Activated CD4-positive, alpha-beta T cell treated with anti-CD3 and anti-CD28 coated beads for 36 hours (primary cell): Measurements from ENCODE around the gene PTPN9. TPM values are rescaled to one million over a fixed set of nuclear protein-coding genes. Genes with fewer than 3 reads are reported as not detected.
"Not testable (repeated sequence)": the region's sequence is repeated elsewhere in the genome, so short reads cannot be mapped to it uniquely, and the experiment has no call there.

ENCODE experiments used
- ATAC-seq: fragments of 200-7000 bp; cut with Tn5 transposase; one replicate; pipeline ENCODE4 v1.10.0; 2021; ENCODE audit warnings: mild to moderate bottlenecking, moderate library complexity
- CTCF ChIA-PET: fragments of 350-600 bp; sonication (Branson Sonifier 250); formaldehyde crosslinking; loops from one replicate; lab custom pipeline; 2021; ENCODE audit warnings: antibody characterized with exemption; lab: Charles Lee
- POLR2A ChIA-PET: fragments of 350-600 bp; sonication (Branson Sonifier 250); formaldehyde crosslinking; loops from one replicate; lab custom pipeline; 2021; ENCODE audit warnings: antibody characterized with exemption, inconsistent platforms; lab: Charles Lee
- DNase-seq: peaks from one replicate; pipeline ENCODE4 v3.0.0-alpha.2; 2020
- H3K27ac Mint-ChIP-seq: one replicate; pipeline ENCODE4 v1.8.0; 2021; ENCODE audit warnings: mixed read lengths
- H3K27me3 Mint-ChIP-seq: one replicate; pipeline ENCODE4 v1.8.0; 2021; ENCODE audit warnings: mixed read lengths
- H3K36me3 Mint-ChIP-seq: one replicate; pipeline ENCODE4 v1.8.0; 2021; ENCODE audit warnings: low read depth, mixed read lengths
- H3K4me1 Mint-ChIP-seq: one replicate; pipeline ENCODE4 v1.8.0; 2021; ENCODE audit warnings: mixed read lengths
- H3K4me3 Mint-ChIP-seq: one replicate; pipeline ENCODE4 v1.8.0; 2021; ENCODE audit warnings: mild to moderate bottlenecking, moderate library complexity, mixed read lengths
- H3K9me3 Mint-ChIP-seq: one replicate; pipeline ENCODE4 v1.8.0; 2021; ENCODE audit warnings: low read depth, mixed read lengths
- intact Hi-C, 2 experiments: fragments of 100-400 bp; cut with DNase I in 1 of 2; cut with micrococcal nuclease in 1 of 2; formaldehyde crosslinking; loops; one replicate each; pipeline versions ENCODE4 v1.14.2 to v1.15.1; 2022 to 2024; cut with DNase I, micrococcal nuclease
- total RNA-seq, 2 experiments: library from RNA; stranded (reverse); gene quantifications; one replicate each; pipeline ENCODE4 v1.2.3, GENCODE V29; 2021

Gene PTPN9
- total RNA-seq, 2 experiments from 2014 or later, result 15.0 to 16.5 TPM

- peaks cover 52% of the 10 kb centered on the region for H3K36me3 Mint-ChIP-seq
- intact Hi-C loops, result loop anchor here in 1 of 2 experiments (5.0 kb wide), 1 partner anchor 83 kb away; no protein-coding TSS in a partner anchor
- no peak overlapping the region for H3K4me3 Mint-ChIP-seq
- no peaks in the 10 kb centered on the region for H3K9me3 Mint-ChIP-seq
- H3K27ac Mint-ChIP-seq, result no peak overlapping the region
- DNase-seq, result no peak
- POLR2A ChIA-PET, result no interaction called here
- H3K4me1 Mint-ChIP-seq, result peaks cover 25% of the 10 kb centered on the region
- CTCF ChIA-PET, result interaction anchor here (0.6 to 1.1 kb wide), 3 partner anchors 37 to 692 kb away, joined by 3 to 4 read pairs (median 3); no protein-coding TSS in a partner anchor
- ATAC-seq, result no peak
- H3K27me3 Mint-ChIP-seq, result no peaks in the 10 kb centered on the region
Measured at GRCh38 chr15:75599401-75599800, 20.3 kb upstream of the PTPN9 start.

- ChIA-PET CTCF (interaction anchor here (0.7 to 2.2 kb wide), 12 partner anchors 14 to 145 kb away, joined by 3 to 15 read pairs (median 3); partner anchors contain the start of genes IMP3 and PTPN9), POLR2A (no interaction called here)
- Mint-ChIP-seq H3K4me3 (no peak overlapping the region), H3K36me3 (peaks cover 55% of the 10 kb centered on the region), H3K4me1 (peaks cover 25% of the 10 kb centered on the region), H3K27ac (peak overlapping the region; percentile 30), H3K9me3 (no peaks in the 10 kb centered on the region), H3K27me3 (no peaks in the 10 kb centered on the region)
- ATAC-seq (no peak), DNase-seq (no peak)
- intact Hi-C loops, result loop anchor here in 1 of 2 experiments (5.0 kb wide), 1 partner anchor 84 kb away; no protein-coding TSS in a partner anchor
Measured at GRCh38 chr15:75598361-75598760, 19.2 kb upstream of the PTPN9 start.

- peak; percentile 64 for DNase-seq
- peak; percentile 75 for ATAC-seq
- H3K27me3 Mint-ChIP-seq, result no peaks in the 10 kb centered on the region
- peak overlapping the region; percentile 85 for H3K27ac Mint-ChIP-seq
- peaks cover 25% of the 10 kb centered on the region for H3K4me1 Mint-ChIP-seq
- POLR2A ChIA-PET, result no interaction called here
- H3K36me3 Mint-ChIP-seq, result peaks cover 55% of the 10 kb centered on the region
- H3K4me3 Mint-ChIP-seq, result no peak overlapping the region
- intact Hi-C loops, result loop anchor here in 1 of 2 experiments (1.0 to 5.0 kb wide), 2 partner anchors 42 to 84 kb away; partner anchors contain the start of gene IMP3
- H3K9me3 Mint-ChIP-seq, result no peaks in the 10 kb centered on the region
- CTCF ChIA-PET, result interaction anchor here (0.7 to 2.2 kb wide), 19 partner anchors 10 to 349 kb away, joined by 3 to 15 read pairs (median 4); partner anchors contain the start of genes IMP3 and PTPN9
Measured at GRCh38 chr15:75597667-75598341, 18.7 kb upstream of the PTPN9 start.

- ChIA-PET CTCF (interaction anchor here (0.7 to 2.2 kb wide), 13 partner anchors 11 to 348 kb away, joined by 3 to 15 read pairs (median 4); partner anchors contain the start of genes IMP3 and PTPN9), POLR2A (no interaction called here)
- Mint-ChIP-seq H3K4me1 (peaks cover 25% of the 10 kb centered on the region), H3K4me3 (no peak overlapping the region), H3K27ac (no peak overlapping the region), H3K9me3 (no peaks in the 10 kb centered on the region), H3K27me3 (no peaks in the 10 kb centered on the region), H3K36me3 (peaks cover 60% of the 10 kb centered on the region)
- ATAC-seq (no peak), DNase-seq (no peak)
- intact Hi-C loops, result loop anchor here in 1 of 2 experiments (1.0 to 5.0 kb wide), 2 partner anchors 43 to 85 kb away; partner anchors contain the start of gene IMP3
Measured at GRCh38 chr15:75596703-75597345, 17.7 kb upstream of the PTPN9 start.

- Mint-ChIP-seq H3K27ac (no peak overlapping the region), H3K36me3 (peaks cover 53% of the 10 kb centered on the region), H3K4me1 (peaks cover 36% of the 10 kb centered on the region), H3K9me3 (no peaks in the 10 kb centered on the region), H3K27me3 (no peaks in the 10 kb centered on the region), H3K4me3 (no peak overlapping the region)
- intact Hi-C loops, result no loop called here
- CTCF ChIA-PET, result interaction anchor here (0.6 kb wide), 1 partner anchor 1685 kb away, joined by 3 read pairs; no protein-coding TSS in a partner anchor
- no peak for ATAC-seq
- POLR2A ChIA-PET, result no interaction called here
- DNase-seq, result no peak
Measured at GRCh38 chr15:75594276-75594675, 15.2 kb upstream of the PTPN9 start.

GRCh38 chr15:75591655-75592364, 12.7 kb upstream of the PTPN9 start:
- ChIA-PET CTCF (no interaction called here), POLR2A (no interaction called here)
- Mint-ChIP-seq H3K27me3 (no peaks in the 10 kb centered on the region), H3K4me1 (peaks cover 22% of the 10 kb centered on the region), H3K4me3 (no peak overlapping the region), H3K36me3 (peaks cover 49% of the 10 kb centered on the region), H3K9me3 (no peaks in the 10 kb centered on the region), H3K27ac (no peak overlapping the region)
- ATAC-seq (no peak), DNase-seq (no peak)
- intact Hi-C loops, result no loop called here

- peaks cover 15% of the 10 kb centered on the region for H3K4me1 Mint-ChIP-seq
- H3K4me3 Mint-ChIP-seq, result no peak overlapping the region
- CTCF ChIA-PET, result interaction anchor here (0.5 to 1.3 kb wide), 5 partner anchors 11 to 81 kb away, joined by 3 to 4 read pairs (median 3); partner anchors contain the start of gene PTPN9
- POLR2A ChIA-PET, result interaction anchor here (0.6 kb wide), 2 partner anchors 32 to 1751 kb away, joined by 3 read pairs; no protein-coding TSS in a partner anchor
- H3K36me3 Mint-ChIP-seq, result peaks cover 41% of the 10 kb centered on the region
- ATAC-seq, result peak; percentile 90
- H3K27me3 Mint-ChIP-seq, result no peaks in the 10 kb centered on the region
- H3K9me3 Mint-ChIP-seq, result no peaks in the 10 kb centered on the region
- H3K27ac Mint-ChIP-seq, result peak overlapping the region; percentile 5
- intact Hi-C loops, result no loop called here
- DNase-seq, result no peak
Measured at GRCh38 chr15:75590239-75590638, 11.1 kb upstream of the PTPN9 start.

- no peak overlapping the region for H3K4me3 Mint-ChIP-seq
- ChIA-PET CTCF (interaction anchor here (0.6 kb wide), 1 partner anchor 632 kb away, joined by 3 read pairs; no protein-coding TSS in a partner anchor), POLR2A (no interaction called here)
- H3K36me3 Mint-ChIP-seq, result peaks cover 33% of the 10 kb centered on the region
- H3K27me3 Mint-ChIP-seq, result no peaks in the 10 kb centered on the region
- ATAC-seq (no peak), DNase-seq (no peak)
- H3K9me3 Mint-ChIP-seq, result no peaks in the 10 kb centered on the region
- H3K27ac Mint-ChIP-seq, result no peak overlapping the region
- peaks cover 15% of the 10 kb centered on the region for H3K4me1 Mint-ChIP-seq
- intact Hi-C loops, result no loop called here
Measured at GRCh38 chr15:75589071-75589470, 10.0 kb upstream of the PTPN9 start.

- H3K27ac Mint-ChIP-seq, H3K4me3 Mint-ChIP-seq, H3K27me3 Mint-ChIP-seq, CTCF ChIA-PET, H3K9me3 Mint-ChIP-seq, DNase-seq, intact Hi-C loops, POLR2A ChIA-PET, ATAC-seq: not testable (repeated sequence)
- Mint-ChIP-seq H3K4me1 (peaks cover 15% of the 10 kb centered on the region), H3K36me3 (peaks cover 24% of the 10 kb centered on the region)
Measured at GRCh38 chr15:75586422-75586821, 7.3 kb upstream of the PTPN9 start.

GRCh38 chr15:75584121-75584520, 5.0 kb upstream of the PTPN9 start:
- Mint-ChIP-seq H3K27ac (no peak overlapping the region), H3K27me3 (no peaks in the 10 kb centered on the region), H3K36me3 (peaks cover 16% of the 10 kb centered on the region), H3K9me3 (no peaks in the 10 kb centered on the region), H3K4me1 (peaks cover 8% of the 10 kb centered on the region), H3K4me3 (no peak overlapping the region)
- no peak for ATAC-seq
- no peak for DNase-seq
- intact Hi-C loops, result no loop called here
- CTCF ChIA-PET, result interaction anchor here (0.5 to 0.7 kb wide), 2 partner anchors 15 to 216 kb away, joined by 3 read pairs; no protein-coding TSS in a partner anchor
- POLR2A ChIA-PET, result no interaction called here

- ChIA-PET CTCF (interaction anchor here (0.7 to 1.7 kb wide), 2 partner anchors 14 to 216 kb away, joined by 3 to 4 read pairs; no protein-coding TSS in a partner anchor), POLR2A (no interaction called here)
- Mint-ChIP-seq H3K27me3 (no peaks in the 10 kb centered on the region), H3K4me1 (peaks cover 6% of the 10 kb centered on the region), H3K36me3 (peaks cover 14% of the 10 kb centered on the region), H3K4me3 (no peak overlapping the region), H3K27ac (no peak overlapping the region), H3K9me3 (no peaks in the 10 kb centered on the region)
- no peak for DNase-seq
- intact Hi-C loops, result no loop called here
- ATAC-seq, result no peak
Measured at GRCh38 chr15:75583701-75584100, 4.6 kb upstream of the PTPN9 start.
